Measurements from ENCODE around the gene ZDHHC14.

The ZDHHC14 gene

GRCh38 chr6:157513619-157514485 lies 132.9 kb downstream of the ZDHHC14 start:
- no peak for DNase-seq (ENCODE audit: low spot score in 2 of 2)
- H3K36me3 ChIP-seq (replicated peaks) = no peaks in the 10 kb centered on the region
- in situ Hi-C loops (cut with MboI; ENCODE audit: low sequenced_read_pairs) = no loop called here
- H3K4me3 ChIP-seq = no peak overlapping the region
- H3K4me1 ChIP-seq = no peaks in the 10 kb centered on the region
- no peaks in the 10 kb centered on the region for H3K27me3 ChIP-seq (ENCODE audit: low read depth)
- H3K9me3 ChIP-seq = no peaks in the 10 kb centered on the region

- H3K4me1 ChIP-seq = no peaks in the 10 kb centered on the region
- H3K9me3 ChIP-seq = no peaks in the 10 kb centered on the region
- DNase-seq (ENCODE audit: low spot score in 2 of 2) = no peak
- no peaks in the 10 kb centered on the region for H3K36me3 ChIP-seq (replicated peaks)
- no peak overlapping the region for H3K4me3 ChIP-seq
- no peaks in the 10 kb centered on the region for H3K27me3 ChIP-seq (ENCODE audit: low read depth)
- in situ Hi-C loops (cut with MboI; ENCODE audit: low sequenced_read_pairs) = no loop called here
These were observed 133.9 kb downstream of the ZDHHC14 start for GRCh38 chr6:157514659-157515496.

GRCh38 chr6:157516319-157517026 lies 135.5 kb downstream of the ZDHHC14 start:
- no peaks in the 10 kb centered on the region for H3K27me3 ChIP-seq (ENCODE audit: low read depth)
- DNase-seq (ENCODE audit: low spot score in 2 of 2) = no peak
- H3K36me3 ChIP-seq (replicated peaks) = no peaks in the 10 kb centered on the region
- H3K9me3 ChIP-seq = no peaks in the 10 kb centered on the region
- no peak overlapping the region for H3K4me3 ChIP-seq
- no peaks in the 10 kb centered on the region for H3K4me1 ChIP-seq
- in situ Hi-C loops (cut with MboI; ENCODE audit: low sequenced_read_pairs) = no loop called here

- no peak overlapping the region for H3K4me3 ChIP-seq
- H3K9me3 ChIP-seq = no peaks in the 10 kb centered on the region
- no peak for DNase-seq (ENCODE audit: low spot score in 2 of 2)
- no peaks in the 10 kb centered on the region for H3K36me3 ChIP-seq (replicated peaks)
- no peaks in the 10 kb centered on the region for H3K4me1 ChIP-seq
- H3K27me3 ChIP-seq (ENCODE audit: low read depth) = no peaks in the 10 kb centered on the region
- in situ Hi-C loops (cut with MboI; ENCODE audit: low sequenced_read_pairs) = no loop called here
These were observed 136.8 kb downstream of the ZDHHC14 start for GRCh38 chr6:157517601-157518359.

GRCh38 chr6:157518397-157519250 lies 137.6 kb downstream of the ZDHHC14 start:
- no peak for DNase-seq (ENCODE audit: low spot score in 2 of 2)
- no peaks in the 10 kb centered on the region for H3K27me3 ChIP-seq (ENCODE audit: low read depth)
- in situ Hi-C loops (cut with MboI; ENCODE audit: low sequenced_read_pairs) = no loop called here
- H3K36me3 ChIP-seq (replicated peaks) = no peaks in the 10 kb centered on the region
- H3K4me3 ChIP-seq = no peak overlapping the region
- H3K9me3 ChIP-seq = no peaks in the 10 kb centered on the region
- no peaks in the 10 kb centered on the region for H3K4me1 ChIP-seq

GRCh38 chr6:157519255-157520116 lies 138.5 kb downstream of the ZDHHC14 start:
- H3K4me1 ChIP-seq = no peaks in the 10 kb centered on the region
- in situ Hi-C loops (cut with MboI; ENCODE audit: low sequenced_read_pairs) = no loop called here

GRCh38 chr6:157520117-157520406 lies 139.1 kb downstream of the ZDHHC14 start:
- Histone ChIP-seq H3K4me1 (no peaks in the 10 kb centered on the region), H3K9me3 (no peaks in the 10 kb centered on the region), H3K36me3 (replicated peaks) (no peaks in the 10 kb centered on the region), H3K27me3 (ENCODE audit: low read depth) (no peaks in the 10 kb centered on the region), H3K4me3 (no peak overlapping the region)
- in situ Hi-C loops (cut with MboI; ENCODE audit: low sequenced_read_pairs) = no loop called here
- no peak for DNase-seq (ENCODE audit: low spot score in 2 of 2)

More at GRCh38 chr6:157519255-157520116, 138.5 kb downstream of the ZDHHC14 start:
- Histone ChIP-seq H3K4me3 (no peak overlapping the region), H3K36me3 (replicated peaks) (no peaks in the 10 kb centered on the region), H3K27me3 (ENCODE audit: low read depth) (no peaks in the 10 kb centered on the region), H3K9me3 (no peaks in the 10 kb centered on the region)
- DNase-seq (ENCODE audit: low spot score in 2 of 2) = no peak

- in situ Hi-C loops (cut with MboI; ENCODE audit: low sequenced_read_pairs) = no loop called here
- H3K4me1 ChIP-seq = no peaks in the 10 kb centered on the region
- no peak for DNase-seq (ENCODE audit: low spot score in 2 of 2)
- no peaks in the 10 kb centered on the region for H3K36me3 ChIP-seq (replicated peaks)
- no peaks in the 10 kb centered on the region for H3K9me3 ChIP-seq
- no peaks in the 10 kb centered on the region for H3K27me3 ChIP-seq (ENCODE audit: low read depth)
- no peak overlapping the region for H3K4me3 ChIP-seq
These were observed 139.8 kb downstream of the ZDHHC14 start for GRCh38 chr6:157520596-157521361.

GRCh38 chr6:157521362-157522335 lies 140.7 kb downstream of the ZDHHC14 start:
- Histone ChIP-seq H3K4me1 (no peaks in the 10 kb centered on the region), H3K4me3 (no peak overlapping the region), H3K36me3 (replicated peaks) (no peaks in the 10 kb centered on the region), H3K9me3 (no peaks in the 10 kb centered on the region), H3K27me3 (ENCODE audit: low read depth) (no peaks in the 10 kb centered on the region)
- in situ Hi-C loops (cut with MboI; ENCODE audit: low sequenced_read_pairs) = no loop called here
- DNase-seq (ENCODE audit: low spot score in 2 of 2) = no peak

GRCh38 chr6:157522472-157522871 lies 141.5 kb downstream of the ZDHHC14 start:
- H3K27me3 ChIP-seq (ENCODE audit: low read depth) = no peaks in the 10 kb centered on the region

GRCh38 chr6:157524735-157525134 lies 143.7 kb downstream of the ZDHHC14 start:
- no peaks in the 10 kb centered on the region for H3K36me3 ChIP-seq (replicated peaks)
- no peaks in the 10 kb centered on the region for H3K9me3 ChIP-seq
- in situ Hi-C loops (cut with MboI; ENCODE audit: low sequenced_read_pairs) = no loop called here
- H3K4me1 ChIP-seq = no peaks in the 10 kb centered on the region; the same call in 1 of the 2 replicates
- H3K4me3 ChIP-seq = no peak overlapping the region
- H3K27me3 ChIP-seq (ENCODE audit: low read depth) = no peaks in the 10 kb centered on the region
- DNase-seq (ENCODE audit: low spot score in 2 of 2) = no peak

More at GRCh38 chr6:157522472-157522871, 141.5 kb downstream of the ZDHHC14 start:
- Histone ChIP-seq H3K4me1 (no peaks in the 10 kb centered on the region), H3K4me3 (no peak overlapping the region), H3K9me3 (no peaks in the 10 kb centered on the region), H3K36me3 (replicated peaks) (no peaks in the 10 kb centered on the region)
- DNase-seq (ENCODE audit: low spot score in 2 of 2) = no peak
- in situ Hi-C loops (cut with MboI; ENCODE audit: low sequenced_read_pairs) = no loop called here

All from HAP-1 (cell line).